ENCODE measurements around the gene KIF5A.

Gene KIF5A

DNA sequence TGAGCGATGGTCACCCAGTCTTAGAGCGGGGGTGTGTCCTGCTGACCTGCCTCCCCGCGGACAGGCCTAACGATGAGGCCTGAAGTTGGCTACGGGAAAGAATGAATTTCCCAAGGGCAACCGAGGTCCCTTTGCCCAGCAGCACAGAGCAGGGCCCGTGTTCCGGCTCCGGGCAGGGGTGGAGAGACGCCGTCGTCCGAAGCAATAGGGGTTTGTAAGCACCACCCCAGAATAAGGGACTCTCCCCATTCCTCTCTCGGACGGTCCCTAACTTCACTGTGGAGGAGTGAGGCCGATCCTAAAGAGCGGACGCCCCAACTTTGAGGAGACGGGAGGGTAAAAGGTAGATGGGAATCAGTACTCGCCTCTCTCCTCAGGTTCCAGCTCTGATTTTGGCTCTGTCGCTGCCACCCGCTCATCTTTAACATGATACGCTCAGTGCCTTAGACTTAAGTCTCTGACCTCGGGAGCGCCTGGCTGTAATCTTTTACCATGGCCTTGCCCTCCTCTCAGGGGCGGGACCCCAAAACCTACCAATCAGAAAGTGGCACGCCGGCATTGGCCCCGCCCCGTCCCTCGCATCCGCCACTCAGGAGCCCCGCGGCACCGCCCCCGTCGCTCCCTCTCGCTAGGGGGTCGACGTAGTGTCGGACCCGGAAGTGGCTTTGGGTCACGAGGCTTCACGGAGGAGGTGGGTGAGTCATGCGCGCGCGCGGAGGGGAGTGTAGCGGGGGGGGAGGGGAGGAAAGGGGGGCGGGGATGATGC, 29.6 kb upstream of the KIF5A start, which contains the start of gene DDIT3:
TSS of gene DDIT3 (minus strand) at position 462 of the 766 bp plus-strand sequence. CDS start 3,108 bp downstream, outside the sequence.
- peak; percentile 99 for DNase-seq

DNA sequence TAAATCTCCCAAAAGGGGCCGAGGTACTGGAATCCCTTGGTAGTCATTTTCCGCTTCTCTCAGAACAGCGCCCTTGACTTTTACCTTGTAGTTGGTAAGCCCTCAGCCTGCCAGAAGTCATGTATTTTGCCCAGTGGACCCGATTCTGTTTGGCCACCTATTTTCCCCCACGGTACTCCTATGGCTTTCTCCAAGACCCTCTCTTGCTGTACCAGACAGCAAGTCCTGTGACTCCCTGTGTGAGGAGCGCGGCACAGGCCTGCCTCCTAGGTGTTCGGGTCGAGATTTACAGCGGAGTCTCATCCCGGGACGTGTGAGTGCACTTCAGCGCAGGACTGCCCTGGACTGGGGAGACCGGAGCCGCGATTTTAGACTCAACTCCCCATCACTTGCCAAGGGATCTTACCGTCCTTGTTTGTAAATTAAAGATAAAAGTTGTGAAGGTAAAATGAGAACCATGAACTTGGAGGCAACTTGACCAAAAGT, 28.3 kb upstream of the KIF5A start:
- no peak for DNase-seq

DNA sequence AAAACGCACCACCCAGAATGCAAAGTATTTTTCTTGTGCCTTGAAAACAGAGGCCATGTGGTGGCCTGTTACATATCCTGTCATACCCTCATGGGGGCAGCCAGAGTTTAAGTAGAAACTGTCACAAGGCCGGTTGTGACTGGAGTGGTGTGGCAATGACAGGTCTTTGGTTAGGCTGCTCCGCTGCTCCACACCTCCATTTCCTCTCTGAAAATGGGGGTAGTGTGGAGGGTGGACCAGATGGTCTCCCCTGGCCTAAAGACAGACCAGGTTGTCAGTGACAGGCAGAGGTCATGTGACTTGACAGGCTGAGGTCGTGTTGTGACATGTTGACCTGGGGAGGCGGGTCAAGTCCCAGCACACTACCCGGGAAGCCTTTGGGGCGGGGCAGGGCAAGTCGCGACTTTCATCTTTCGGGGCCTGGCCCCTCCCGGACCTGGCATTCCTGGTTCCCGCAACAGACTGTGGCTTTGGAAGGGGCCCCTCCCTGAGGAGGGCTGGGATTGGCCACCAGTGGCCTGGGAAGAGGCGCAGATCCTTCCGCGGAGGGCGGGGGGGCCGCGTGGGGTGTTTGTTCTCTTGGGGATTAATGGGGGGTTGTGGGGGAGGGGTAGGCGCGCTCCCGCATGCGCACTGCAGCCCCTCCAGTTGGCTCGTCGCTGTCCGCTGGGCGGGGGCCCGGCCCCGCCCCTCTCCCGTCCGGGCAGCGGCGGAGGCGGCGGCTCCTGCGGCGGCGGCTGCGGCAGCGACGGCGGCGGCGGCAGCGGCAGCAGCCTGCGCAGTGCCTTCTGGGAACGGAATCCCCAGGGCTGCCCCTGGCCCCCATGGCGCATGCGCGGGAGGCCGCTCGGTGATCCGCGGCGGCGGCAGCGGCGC, 27.6 kb upstream of the KIF5A start, which contains the start of gene MBD6:
TSS of gene MBD6 (plus strand) at position 814 of the 876 bp plus-strand sequence. CDS start 1,480 bp downstream, outside the sequence.
- peak; percentile 83 to 94 for DNase-seq

DNA sequence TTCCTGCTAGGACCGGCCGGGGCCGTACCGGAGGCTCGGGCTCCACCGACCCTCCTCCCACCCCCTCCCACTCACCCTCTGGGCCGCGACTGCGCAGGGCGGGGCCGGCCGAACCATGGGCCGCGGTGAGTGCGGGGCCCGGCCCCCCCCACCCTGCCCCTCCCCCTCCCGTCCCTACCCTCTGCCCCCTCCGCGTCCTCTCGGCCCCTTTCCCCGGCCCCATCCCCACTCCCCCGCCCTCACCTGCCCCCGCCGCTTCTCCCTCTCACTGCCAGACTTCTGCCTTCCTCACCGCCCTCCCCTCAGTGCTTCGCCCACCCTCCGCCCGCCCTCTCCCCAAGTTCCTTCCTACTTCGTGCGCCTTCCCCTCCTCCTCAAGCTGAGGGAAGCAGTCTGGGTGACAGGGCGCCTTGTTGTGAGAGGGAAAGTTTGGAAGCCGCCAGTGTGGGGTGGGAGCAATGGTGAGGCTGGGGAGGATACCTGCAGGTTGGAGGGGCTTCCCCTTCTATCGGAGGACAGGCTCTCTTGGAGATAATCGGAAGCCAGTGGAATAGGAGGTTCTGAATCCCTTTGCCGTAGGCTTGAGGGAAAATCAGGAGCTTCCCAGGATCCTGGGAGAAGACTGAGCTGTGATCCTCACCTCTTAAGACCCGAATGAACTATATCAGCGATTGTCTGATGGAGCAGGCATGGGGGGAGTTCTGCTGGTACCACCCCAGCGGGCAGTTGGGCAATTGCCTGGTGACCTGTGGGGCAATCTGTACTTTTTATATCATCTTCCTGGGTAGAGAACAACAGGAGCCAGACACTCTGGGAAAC, 26.7 kb upstream of the KIF5A start:
- peak in 1 of 2 experiments; percentile 11 for DNase-seq

DNA sequence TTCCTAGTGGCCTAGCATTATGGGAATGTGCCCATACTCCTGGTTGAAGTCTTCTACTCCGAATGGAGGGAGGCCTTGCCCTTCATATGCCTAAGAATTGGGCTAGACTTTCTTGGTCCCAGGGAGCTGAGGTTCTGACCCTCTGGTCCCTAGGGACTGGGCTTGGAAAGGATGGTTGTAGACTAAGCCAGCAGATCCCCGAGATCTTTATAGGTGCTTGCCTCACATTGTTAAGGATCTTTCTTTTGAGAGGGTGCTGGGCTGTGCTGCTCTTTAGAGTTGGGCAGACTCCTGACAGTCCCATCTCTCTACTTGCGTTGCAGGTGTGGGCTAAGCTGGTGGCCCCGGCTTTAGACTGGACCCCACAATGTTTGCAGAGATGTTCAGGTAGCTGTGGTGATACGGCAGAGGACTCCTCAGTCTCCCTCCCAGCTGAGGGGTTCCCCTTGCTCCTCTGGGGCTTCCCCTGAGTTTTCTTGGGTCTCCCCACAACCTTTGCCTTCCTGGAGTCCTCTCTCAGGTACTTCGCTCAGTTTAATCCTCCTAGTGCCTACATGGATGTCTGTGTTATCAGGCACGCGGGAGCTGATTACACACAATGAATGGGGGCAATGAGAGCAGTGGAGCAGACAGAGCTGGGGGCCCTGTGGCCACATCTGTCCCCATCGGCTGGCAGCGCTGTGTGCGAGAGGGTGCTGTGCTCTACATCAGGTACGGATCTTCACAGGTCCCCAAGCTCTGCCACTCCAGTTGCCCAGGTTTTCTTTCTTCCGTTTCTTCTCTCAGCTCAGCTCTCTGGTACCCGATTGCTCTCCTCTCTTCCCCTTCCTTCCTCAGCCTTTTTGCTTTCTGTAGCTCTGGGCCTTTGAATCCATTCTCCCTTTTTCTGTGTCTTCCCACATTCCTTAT, 25.9 kb upstream of the KIF5A start:
- no peak for DNase-seq

DNA sequence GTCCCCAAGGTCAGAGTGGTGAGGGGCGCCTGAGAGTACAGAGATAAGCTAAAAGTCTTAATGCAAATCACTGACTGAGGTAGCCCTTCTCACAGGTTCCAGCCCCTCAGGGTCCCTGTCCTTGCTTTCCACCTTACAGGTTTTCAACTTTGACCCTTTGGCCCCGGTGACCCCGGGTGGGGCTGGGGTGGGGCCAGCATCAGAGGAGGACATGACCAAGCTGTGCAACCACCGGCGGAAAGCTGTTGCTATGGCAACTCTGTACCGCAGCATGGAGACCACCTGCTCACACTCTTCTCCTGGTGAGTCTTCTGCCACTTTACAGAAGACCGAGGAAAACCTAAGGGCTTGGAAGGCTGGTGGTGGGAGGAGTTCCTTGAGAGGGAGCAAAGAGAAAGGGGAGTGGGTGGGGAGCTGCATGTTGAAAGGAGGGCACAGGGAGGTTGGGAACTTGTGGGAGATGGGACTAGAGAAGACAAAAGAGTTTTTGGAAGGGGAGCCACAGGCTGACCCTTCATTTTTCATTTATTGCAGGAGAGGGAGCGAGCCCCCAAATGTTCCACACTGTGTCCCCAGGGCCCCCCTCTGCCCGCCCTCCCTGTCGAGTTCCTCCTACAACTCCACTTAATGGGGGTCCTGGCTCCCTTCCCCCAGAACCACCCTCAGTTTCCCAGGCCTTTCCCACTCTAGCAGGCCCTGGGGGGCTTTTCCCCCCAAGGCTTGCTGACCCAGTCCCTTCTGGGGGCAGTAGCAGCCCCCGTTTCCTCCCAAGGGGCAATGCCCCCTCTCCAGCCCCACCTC, 24.8 kb upstream of the KIF5A start:
- DNase-seq = no peak

DNA sequence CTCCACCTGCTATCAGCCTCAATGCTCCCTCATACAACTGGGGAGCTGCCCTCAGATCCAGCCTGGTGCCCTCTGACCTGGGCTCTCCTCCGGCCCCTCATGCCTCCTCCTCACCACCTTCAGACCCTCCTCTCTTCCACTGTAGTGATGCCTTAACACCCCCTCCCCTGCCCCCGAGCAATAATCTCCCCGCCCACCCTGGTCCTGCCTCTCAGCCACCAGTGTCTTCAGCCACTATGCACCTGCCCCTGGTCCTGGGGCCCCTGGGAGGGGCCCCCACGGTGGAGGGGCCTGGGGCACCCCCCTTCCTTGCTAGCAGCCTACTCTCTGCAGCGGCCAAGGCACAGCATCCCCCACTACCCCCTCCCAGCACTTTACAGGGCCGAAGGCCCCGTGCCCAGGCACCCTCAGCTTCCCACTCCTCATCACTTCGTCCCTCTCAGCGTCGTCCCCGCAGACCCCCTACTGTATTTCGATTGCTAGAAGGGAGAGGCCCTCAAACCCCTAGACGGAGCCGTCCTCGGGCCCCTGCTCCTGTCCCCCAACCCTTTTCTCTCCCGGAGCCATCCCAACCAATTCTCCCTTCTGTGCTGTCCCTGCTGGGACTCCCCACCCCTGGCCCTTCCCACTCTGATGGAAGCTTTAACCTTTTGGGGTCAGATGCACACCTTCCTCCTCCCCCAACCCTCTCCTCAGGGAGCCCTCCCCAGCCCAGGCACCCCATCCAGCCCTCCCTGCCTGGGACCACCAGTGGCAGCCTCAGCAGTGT, 24.0 kb upstream of the KIF5A start:
- no peak for DNase-seq

DNA sequence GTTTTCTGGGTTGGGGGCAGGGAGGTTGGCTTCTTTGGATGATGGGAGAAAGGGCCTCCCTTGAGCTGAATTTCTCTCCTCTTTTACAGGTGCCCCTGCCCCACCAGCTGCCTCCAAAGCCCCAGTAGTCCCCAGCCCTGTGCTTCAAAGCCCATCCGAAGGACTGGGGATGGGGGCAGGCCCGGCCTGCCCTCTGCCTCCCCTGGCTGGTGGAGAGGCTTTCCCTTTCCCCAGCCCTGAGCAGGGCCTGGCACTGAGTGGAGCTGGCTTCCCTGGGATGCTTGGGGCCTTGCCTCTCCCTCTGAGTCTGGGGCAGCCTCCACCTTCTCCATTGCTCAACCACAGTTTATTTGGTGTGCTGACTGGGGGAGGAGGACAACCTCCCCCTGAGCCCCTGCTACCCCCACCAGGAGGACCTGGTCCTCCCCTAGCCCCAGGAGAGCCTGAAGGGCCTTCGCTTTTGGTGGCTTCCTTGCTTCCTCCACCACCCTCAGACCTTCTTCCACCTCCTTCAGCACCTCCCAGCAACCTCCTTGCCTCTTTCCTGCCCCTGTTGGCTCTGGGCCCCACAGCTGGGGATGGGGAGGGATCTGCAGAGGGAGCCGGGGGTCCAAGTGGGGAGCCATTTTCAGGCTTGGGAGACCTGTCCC, 23.2 kb upstream of the KIF5A start:
- DNase-seq = no peak

DNA sequence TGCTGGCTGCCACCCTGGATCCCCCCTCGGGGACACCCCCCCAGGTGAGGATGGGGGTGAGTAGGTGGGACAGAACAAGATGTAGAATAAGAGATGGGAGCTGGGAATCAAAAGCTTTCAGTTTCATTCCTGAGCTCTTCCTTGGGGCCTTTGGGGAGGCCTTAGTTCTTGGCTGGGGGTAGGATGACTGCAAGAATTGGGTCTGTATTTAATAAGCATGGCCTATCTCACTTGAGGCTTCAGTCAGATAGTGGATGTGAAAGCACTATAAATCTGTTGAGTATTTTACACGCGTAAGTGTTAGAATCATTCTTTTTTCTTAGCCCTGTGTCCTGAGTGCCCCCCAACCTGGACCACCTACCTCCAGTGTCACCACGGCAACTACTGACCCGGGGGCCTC, 22.7 kb upstream of the KIF5A start:
- DNase-seq = no peak

DNA sequence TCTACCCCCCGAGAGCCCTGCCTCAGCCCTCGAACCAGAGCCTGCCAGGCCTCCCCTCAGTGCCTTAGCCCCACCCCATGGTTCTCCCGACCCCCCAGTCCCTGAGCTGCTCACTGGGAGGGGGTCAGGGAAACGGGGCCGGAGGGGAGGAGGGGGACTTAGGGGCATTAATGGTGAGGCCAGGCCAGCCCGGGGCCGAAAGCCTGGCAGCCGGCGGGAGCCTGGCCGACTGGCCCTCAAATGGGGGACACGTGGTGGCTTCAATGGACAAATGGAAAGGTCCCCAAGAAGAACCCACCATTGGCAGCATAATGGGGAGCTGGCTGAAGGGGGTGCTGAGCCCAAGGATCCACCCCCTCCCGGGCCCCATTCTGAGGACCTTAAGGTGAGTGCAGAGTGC, 21.7 kb upstream of the KIF5A start:
- DNase-seq = no peak

DNA sequence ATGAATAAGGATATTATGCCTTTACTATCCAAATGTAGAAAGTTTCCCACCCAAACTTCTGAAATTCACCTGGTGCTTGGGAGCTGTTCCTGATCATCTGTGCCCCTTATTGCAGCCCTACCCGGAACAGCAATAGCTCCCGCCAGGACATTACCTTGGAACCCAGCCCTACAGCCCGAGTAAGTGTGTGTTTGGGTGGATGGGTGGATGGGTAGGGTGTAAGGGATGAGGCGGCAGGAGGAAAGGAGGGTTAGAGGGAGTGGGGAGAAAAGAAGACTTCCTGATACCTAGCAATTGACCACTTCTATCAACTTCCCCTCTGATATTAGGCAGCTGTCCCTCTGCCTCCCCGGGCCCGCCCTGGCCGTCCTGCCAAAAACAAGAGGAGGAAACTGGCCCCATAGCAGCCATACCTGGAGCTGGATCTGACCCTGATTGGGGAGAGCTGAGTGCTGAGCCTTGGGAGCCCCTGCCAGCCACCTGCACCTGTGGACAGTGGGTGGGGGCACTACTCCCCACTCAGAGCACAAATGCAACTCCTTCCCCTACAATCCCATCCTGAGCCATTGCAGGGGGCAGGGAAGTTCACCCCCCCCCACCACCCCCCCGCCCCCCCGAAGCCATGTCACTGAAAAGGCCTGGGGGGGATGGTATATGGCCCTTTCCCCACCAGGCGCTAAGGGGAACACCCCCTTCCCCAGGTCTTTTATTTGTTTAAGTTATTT, 20.9 kb upstream of the KIF5A start:
- DNase-seq = no peak

DNA sequence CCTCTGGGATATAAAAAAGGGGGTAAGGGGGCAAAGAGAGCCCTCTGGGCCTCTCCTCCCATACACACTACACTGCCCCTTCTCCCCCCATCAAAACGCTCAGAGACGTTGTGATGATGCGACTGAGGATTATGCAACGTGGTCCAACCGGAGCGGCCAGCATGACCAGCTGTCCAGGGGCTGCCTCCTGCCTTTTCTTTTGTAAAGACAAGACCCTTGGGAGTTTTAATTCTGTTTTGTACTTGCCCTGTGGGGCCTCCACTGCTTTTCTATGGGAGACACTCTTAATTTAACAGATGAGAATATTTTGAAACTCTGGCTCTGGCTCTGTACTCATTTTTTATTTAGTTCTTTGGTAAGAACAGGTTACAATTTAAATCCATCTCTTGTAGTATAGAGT, 20.0 kb upstream of the KIF5A start:
- no peak for DNase-seq

DNA sequence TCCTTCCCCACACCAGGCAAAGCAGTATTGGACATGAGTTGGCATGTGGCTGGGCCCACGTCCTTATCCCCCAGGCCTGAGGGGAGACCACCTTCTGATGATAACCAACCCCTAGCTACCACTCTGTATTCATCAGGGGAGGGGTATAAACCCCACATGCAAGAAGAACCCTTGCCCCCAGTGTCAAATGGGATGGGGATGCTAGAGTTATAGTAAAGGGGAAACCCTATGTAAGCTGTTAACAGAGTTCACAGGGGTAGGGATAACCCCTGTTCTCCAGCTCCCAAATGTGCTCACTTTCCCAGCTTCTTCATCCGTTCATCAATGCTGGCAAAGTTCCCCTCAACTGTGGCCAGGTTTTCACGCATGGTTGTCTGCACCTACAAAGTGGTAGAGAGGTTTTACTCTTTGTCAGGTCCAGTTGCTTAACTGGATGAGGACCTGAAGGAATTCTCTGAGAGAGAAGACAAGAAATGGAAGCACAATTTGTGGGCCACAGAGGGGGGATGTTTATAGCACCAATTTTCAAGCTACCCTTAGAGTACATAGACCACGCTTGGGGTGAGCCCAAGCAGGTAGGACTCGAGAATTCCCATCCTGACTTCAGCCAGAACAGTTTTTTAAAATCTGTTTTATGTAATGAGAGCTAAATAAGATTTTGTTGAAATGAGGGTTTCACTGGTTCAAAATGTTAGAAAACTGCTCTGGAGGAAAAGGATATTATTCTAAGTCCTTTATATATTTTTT, 19.3 kb upstream of the KIF5A start:
- DNase-seq = no peak

DNA sequence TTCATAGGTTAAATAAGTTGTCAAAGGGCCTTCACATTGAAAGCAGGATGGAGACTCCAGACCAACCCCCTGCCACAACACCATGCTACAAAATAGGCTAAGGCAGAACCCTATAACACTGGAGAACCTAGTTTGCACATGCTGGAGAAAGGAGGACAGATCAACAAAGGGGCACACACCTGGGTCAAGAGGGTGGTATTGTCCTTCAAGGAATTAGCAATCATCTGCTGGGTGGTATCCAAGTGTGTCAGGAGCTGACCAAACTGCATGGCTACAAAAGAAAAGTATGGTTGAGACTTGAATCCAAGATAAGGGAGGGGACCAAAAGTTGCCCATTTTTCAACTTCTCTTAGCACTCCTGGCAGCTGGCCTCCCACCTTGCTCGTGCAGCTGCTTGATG, 18.0 kb upstream of the KIF5A start:
- no peak for DNase-seq

DNA sequence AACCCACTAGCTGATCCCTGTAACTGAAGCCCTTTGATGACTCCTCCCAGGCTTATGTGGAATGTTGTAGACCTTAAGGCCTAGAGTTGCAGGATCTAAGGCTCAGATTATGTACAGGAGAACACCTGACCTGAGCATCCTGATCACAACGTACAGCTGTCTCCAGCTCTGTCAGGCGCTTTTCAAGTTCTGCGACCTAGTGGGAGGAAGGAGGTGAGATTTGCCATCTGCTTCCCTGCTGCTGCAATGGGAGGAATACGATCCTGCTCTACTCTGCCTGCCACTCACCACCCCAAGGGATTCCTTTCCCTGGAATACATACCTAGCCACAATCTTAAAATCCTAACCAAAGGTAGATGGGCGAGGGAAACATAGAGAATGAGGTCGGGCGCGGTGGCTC, 16.7 kb upstream of the KIF5A start:
- DNase-seq = no peak

DNA sequence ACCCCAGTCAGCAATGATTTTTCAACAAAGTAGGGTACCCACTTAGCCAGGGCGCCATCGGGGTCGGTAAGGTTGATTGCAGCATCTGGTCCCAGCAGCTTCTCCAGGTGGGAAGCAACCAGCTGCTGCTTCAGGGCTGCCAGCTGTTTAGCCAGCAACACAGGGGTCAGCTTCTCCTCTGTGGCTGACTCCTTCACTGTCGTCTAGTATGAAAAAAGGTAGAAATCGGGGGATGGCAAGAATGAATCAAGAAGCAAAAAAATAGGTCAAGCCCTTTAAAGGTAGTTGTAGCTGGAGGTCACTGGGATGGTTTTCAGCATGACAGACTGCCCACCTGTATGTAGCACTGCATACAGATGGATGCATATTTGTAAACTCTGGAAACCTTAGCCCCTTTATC, 15.6 kb upstream of the KIF5A start:
- DNase-seq = no peak

DNA sequence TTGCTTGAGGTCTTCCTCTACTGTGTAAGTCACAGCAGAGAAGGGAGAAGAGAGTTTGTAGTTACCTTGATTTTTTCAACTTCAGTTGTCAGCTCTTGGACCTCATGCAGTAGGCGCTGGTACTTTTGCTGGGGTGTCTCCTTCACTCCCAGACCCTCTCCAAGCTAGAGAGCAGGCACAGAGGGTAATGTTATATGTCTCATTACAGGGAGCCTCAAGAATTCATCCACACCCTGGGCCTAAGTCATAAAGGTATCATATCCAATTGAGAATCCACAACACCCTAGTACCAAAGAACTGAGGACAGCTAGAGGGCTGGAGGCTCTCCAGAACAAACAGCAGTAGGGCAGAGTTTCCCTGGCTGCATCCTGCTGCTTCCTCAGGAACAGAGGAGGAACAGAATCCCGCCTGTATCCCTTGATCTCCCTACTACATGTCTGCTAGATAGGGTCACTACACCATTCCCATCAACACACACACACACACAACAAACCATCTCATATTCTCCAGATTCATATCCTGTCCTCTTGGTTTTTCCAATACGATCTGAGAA, 14.8 kb upstream of the KIF5A start:
- no peak for DNase-seq

Data from NCI-H187 (cell line).